Fibroblast of upper back skin (primary cell): ENCODE data around the gene DISP3.

Experiments
- DNase-seq: peaks from one replicate; pipeline ENCODE4 v3.0.0-alpha.2; 2013

The DISP3 gene

DNA sequence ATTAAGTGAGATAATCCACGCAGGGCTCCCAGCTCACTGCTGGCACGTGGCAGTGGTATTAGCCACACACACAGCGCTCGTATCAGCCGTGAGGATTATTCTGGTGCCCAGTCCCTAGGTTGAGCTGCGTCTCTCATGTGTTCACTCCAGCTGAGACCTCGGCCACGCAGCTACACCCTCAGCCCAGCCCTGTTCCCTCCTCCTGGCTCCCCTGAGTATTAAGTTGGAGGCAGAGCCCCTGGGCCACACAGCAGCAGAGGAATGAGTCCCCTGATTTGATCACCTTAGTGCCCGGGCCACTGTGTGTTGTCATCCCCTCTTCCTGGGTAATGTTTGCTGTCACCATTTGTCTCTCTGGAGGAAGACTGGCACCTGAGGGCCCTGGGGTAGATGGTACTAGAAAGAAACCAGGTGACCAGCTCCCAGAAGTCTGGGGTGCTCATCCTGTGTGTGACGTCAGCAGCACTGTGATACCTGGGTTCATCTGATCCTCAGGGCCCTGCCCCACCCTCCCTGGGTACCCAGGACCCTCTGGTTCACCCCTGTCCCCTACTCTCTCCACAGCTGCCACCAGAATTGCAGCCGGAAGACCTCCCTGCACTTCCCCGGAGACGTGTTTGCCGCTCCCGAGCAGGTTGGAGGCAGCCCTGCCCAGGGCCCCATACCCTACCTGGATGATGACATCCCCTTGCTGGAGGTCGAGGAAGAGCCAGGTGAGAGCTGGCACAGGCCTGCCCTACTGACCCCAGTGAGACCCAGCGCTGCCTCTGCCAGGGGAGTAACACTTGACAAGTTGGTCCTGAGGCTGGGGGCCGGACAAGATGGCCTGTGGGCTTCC lies 40.1 kb downstream of the DISP3 start:
- DNase-seq: no peak

- DNase-seq: no peak
Measured at GRCh38 chr1:11519629-11520031, 40.7 kb downstream of the DISP3 start.

- DNase-seq: no peak
Measured at GRCh38 chr1:11520531-11521233, 41.7 kb downstream of the DISP3 start.

GRCh38 chr1:11521582-11522399 lies 42.8 kb downstream of the DISP3 start:
- DNase-seq: no peak

DNA sequence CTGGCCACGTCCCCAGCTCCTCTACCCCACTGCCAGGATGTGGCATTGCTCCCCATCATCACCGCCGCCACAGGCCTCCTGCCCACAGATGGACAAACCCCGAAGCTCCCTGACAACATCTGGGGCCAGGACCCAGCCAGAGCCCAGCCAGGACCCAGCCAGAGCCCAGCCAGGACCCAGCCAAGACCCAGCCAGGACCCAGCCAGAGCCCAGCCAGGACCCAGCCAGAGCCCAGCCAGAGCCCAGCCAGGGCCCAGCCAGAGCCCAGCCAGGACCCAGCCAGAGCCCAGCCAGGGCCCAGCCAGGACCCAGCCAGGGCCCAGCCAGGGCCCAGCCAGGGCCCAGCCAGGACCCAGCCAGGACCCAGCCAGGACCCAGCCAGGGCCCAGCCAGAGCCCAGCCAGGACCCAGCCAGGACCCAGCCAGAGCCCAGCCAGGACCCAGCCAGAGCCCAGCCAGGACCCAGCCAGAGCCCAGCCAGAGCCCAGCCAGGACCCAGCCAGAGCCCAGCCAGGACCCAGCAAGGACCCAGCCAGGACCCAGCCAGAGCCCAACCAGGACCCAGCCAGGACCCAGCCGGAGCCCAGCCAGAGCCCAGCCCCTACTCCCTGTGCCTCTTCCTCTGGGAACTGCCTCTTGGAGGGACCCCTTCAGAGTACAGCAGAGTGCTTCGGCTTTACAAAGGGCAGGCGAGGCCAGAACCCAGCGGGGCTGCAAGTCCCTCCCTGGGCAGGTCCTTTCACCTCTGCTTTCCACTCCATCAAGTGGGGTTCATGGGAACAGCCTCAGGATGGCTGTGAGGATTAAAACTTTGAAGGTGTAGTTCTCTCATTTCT lies 43.7 kb downstream of the DISP3 start:
- DNase-seq: no peak

DNA sequence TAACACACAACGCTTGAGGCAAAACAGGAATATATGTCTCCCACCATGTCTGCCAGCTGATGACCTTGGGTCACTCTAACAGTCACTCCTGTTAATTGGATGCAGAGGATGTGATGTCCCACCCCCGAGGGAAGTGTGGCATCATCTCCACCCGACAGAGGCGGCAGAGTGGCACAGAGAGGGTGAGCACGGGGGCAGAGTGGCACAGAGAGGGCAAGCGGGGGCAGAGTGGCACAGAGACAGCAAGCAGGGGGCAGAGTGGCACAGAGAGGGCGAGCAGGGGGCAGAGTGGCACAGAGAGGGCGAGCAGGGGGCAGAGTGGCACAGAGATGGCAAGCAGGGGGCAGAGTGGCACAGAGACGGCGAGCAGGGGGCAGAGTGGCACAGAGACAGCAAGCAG lies 44.3 kb downstream of the DISP3 start:
- no peak for DNase-seq

- DNase-seq: no peak
Measured at GRCh38 chr1:11523746-11524464, 45.0 kb downstream of the DISP3 start.

- no peak for DNase-seq
Measured at GRCh38 chr1:11524465-11525150, 45.7 kb downstream of the DISP3 start.

DNA sequence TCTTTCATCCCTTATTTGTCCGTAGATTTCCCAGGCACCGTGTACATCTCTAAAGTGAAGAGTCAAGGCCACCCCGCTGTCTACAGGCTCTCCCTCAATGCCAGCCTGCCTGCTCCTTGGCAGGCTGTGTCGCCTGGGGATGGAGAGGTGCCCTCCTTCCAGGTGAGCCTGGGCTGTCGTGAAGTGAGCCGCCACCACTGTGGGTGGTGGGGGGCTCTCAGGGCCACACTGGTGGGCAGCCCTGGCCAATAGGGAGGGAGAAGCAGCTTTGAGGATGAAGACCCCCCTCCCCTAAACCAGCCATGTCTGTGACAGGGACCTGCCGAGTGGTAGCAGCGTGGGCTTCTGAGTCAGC lies 46.2 kb downstream of the DISP3 start:
- no peak for DNase-seq

DNA sequence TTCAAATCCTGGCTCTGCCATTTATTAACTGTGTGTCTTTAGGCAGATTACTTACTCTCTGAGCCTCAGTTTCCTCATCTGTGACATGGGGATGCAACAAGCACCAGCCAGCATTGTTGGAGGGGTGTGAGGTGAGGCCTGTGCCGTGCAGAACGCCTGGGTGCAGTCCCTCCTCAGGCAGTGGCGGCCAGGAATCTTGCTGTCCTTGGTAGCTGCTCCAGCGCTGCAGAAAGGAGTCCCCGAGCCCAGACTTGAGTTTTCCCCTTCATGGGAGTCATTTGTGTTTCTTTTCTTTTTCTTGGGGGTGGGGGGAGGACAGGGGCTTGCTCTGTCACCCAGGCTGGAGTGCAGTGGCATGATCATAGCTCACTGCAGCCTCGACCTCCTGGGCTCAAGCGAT lies 46.6 kb downstream of the DISP3 start:
- DNase-seq: no peak

DNA sequence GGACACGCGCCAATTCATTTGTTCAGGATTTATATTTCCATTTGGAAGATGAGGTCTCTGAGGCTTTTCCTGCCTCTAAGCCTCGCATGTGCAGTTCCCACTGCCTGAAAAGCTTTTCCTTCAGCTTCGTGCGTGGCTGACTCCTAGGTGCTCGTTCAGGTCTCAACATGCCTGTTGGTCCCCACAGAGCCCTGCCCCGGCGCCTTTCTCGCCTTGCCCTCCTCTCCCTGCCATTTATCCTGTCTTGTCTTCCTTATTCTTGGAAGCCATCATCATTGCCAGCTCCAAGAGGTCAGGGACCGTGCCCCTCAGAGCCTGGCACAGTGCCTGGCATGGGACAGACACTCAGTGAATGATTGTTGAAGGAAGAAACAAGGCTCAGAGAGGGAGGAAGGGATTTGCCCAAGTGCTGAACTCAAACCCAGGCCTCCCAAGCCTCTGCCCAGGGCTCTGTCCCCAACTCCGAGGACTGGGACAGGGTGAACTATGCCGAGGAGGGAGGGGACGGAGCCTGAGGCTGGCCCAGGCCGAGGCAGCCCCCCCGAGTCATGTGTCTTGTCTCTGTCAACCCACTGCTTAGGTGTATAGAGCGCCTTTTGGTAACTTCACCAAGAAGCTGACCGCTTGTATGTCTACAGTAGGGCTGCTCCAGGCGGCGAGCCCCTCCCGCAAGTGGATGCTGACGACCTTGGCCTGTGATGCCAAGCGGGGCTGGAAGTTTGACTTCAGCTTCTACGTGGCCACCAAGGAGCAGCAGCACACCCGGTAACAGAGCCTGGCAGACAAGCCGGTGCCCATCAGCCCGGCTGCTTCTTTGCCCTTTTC lies 47.3 kb downstream of the DISP3 start:
- DNase-seq: no peak

DNA sequence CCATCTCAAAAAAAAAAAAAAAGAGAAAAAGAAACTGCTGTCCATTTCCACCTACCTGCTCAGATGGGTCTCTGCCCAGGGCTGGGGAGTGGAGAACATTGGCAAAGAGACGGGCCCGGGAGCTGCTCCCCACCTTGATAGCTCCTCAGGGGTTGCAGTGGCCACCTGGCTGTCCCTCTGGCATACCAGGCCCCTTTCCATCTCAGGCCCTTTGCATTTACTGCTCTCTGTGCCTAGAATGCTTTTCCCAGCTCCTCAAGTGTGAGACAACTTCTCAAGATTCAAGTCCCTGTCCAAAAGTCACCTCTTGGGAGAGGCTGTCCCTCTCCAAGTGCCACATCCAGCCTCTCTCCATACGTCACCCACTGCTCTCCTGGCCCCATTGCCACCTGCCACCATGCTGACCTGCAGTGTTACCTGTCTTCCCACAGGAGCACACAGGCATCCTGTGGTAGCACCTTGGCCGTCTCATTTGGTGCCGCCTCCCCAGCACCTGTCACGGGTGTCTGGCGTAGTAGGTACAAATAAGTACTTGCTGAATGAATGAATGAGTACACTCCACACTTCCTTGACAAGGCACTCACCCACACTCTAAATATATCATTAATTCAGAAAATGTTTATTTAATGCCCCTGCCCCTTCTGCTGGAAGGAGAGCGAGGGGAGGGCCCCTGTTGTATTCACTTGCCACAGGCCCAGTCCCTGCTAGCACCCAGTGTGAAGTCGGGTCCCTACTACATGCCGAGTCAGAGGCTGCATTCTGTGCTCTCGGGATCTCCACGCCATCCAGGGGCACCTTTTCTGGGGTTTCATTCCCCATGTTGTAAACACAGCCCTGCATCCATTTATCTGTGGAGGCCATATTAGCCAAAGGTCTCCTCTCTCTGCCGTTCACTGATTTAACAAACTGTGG lies 48.8 kb downstream of the DISP3 start:
- DNase-seq: no peak

DNA sequence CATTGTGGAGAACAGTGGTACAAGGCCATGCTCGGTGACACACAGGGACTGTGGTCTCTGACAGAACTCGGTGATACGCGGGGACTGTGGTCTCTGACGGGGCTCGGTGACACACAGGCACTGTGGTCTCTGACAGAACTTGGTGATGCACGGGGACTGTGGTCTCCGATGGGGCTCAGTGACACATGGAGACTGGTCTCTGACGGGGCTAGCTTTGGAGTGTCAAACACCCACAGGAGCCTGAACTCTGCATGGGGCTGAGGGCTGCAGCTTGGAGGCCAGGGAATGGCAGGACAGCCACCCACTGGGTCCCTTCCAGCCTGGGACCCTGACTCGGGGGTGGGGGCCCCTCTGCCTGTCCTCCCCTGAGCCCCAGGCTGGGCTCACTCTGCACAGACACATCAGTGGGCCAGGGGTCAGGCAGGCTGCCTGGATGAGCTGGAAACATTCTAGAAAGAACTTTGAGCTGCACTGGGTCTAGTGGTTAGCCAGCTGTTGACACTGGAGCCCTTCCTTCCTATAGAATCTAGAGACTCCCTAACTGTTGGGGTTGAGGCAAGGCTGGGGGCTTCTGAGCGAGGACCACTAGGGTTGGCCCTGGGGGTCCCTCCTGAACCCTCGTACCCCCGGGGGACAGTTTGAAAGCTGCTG lies 49.8 kb downstream of the DISP3 start:
- no peak for DNase-seq

GRCh38 chr1:11529330-11529729 lies 50.4 kb downstream of the DISP3 start:
- DNase-seq: no peak

DNA sequence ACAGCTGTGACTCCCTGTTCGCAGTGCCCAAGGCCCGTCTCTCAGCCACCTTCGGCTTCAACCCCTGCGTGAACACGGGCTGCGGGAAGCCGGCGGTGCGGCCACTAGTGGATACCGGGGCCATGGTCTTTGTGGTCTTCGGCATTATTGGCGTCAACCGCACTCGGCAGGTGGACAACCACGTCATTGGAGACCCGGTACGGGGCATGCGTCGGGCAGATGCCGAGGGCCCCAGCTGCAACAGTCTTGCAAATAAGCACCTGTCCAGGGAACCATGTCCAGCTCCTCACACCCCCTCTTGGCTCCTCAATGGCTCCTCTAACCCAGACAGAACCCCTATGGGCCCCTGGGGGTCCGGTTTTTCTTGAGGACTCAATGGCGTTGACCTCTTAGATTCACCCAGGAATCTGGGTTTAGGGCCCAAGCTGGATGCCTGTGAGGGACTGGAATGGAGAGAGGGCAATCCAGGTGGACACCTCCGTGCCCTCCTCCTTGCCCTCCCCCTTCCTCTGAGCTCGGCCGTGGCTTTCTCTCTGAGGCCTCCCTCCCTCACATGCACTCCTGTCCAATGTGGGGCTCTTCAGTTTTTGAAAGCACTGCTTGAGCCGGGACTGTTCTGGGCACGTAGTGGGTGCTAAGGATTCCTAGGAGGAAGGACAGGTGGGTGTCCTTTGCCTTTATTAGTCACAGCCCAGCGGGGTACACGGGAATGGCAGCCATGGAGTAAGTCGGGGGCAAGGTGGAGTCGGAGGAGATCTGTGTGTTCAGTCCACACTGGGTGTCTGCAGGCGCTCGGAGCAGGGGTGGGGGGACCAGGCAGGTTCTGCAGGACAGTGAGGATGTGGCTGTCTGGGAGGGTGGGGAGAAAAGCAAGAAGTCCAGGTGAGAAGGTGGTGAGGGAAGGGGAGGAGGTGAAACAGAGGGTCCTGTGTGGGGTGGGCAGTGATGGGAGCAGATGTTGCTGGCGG lies 51.1 kb downstream of the DISP3 start:
- no peak for DNase-seq

DNA sequence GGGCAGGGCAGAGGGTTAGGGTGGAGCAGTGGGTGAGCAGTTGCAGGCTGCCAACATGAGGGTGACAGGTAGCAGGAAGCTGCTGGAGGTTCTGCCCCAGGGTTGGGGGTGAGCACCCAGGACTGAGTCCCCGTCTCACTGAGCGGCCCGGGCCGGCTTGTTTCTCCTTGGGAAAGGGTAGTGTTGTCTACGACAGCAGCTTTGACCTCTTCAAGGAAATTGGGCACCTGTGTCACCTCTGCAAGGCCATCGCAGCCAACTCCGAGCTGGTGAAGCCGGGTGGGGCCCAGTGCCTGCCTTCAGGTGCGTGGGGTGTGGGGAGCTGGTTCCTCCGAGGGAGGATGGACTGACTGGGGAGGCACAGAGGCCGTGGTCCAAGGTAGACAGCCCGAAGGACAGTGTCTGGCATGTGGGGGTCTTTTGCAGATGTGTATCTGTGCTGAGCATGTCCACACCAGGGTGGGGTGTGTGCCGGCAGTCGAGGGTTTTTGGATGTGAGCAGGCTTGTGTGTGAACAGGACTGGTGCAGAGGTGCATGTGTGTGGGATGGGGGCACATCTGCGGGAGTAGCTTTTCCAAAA lies 51.9 kb downstream of the DISP3 start:
- DNase-seq: no peak

- DNase-seq: no peak
Measured at GRCh38 chr1:11531314-11531870, 52.4 kb downstream of the DISP3 start.
